Measurements from ENCODE around the gene DOCK10.

Gene DOCK10

DNA sequence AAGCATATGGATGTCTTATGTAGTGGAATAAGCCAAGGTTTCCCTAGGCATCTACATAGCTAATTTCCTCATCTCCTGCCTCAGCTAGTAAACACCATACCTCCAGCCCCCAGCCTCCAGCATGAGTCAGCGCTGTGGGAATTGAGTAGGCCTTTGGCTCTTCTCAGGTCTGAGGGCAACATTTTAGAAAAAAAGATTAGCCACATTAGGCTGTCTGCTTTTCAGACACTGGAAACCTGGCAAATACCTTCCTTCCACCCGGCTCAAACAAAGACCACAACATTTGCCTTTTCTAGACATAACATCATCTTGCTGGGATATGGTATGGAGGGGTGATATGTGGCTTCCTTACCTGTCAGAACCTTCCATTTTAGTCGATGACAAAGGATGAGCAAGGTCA lies 320.0 kb downstream of the DOCK10 start:
- H3K4me3 ChIP-seq (replicated peaks; ENCODE audit: low read depth, low read length): no peak overlapping the region
- TF ChIP-seq, protein P1, sequence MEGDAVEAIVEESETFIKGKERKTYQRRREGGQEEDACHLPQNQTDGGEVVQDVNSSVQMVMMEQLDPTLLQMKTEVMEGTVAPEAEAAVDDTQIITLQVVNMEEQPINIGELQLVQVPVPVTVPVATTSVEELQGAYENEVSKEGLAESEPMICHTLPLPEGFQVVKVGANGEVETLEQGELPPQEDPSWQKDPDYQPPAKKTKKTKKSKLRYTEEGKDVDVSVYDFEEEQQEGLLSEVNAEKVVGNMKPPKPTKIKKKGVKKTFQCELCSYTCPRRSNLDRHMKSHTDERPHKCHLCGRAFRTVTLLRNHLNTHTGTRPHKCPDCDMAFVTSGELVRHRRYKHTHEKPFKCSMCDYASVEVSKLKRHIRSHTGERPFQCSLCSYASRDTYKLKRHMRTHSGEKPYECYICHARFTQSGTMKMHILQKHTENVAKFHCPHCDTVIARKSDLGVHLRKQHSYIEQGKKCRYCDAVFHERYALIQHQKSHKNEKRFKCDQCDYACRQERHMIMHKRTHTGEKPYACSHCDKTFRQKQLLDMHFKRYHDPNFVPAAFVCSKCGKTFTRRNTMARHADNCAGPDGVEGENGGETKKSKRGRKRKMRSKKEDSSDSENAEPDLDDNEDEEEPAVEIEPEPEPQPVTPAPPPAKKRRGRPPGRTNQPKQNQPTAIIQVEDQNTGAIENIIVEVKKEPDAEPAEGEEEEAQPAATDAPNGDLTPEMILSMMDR (IDR thresholded peaks at IDR 0.05; ENCODE audit: low read depth, low read length, missing control alignments): no peak
- no peak for DNase-seq (ENCODE audit: extremely low read depth, low read depth)

DNA sequence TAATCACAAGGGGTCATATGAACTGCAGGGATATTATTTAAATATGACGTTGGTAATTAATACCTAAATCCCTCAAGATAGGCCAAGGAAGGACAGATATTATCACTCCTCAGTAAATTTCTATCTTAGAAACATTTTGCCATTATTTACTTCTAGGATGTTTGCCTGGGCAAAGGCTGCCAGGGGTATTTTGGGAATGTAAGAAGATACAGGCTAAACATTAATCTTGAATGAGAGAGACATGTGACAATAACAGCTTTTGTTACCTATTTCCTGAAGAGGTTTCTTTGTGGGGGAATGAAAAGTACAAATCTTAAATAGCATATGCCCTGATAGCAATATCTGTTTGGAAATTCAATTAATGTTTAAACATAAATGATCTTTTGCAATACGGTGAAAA lies 325.3 kb downstream of the DOCK10 start:
- DNase-seq (ENCODE audit: extremely low read depth, low read depth): no peak
- H3K4me3 ChIP-seq (replicated peaks; ENCODE audit: low read depth, low read length): no peak overlapping the region
- TF ChIP-seq, protein P1 (IDR thresholded peaks at IDR 0.05; ENCODE audit: low read depth, low read length, missing control alignments): no peak

DNA sequence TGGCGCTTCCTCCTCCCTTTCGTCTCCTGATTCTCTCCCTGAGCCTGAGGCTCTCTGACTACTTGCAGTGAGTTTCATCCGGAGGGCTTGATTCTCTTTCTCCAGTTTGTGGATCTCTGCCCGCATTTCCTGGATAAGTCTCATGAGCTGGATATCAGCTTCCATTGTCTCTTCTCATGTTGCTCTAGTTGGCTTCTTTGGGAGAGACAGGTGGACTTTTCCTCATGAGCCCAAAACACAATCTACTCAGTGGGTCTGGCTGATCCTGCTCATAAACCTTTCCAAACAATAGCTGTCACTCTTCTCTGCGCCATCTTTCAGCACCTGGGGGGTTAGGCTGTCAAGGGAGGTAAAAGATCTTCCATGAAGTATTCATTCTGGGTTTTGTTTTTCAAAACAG lies 326.1 kb downstream of the DOCK10 start, which contains the start of gene CCDC195:
TSS of gene CCDC195 (minus strand) at position 165 of the 400 bp plus-strand sequence. CDS start at position 165, 0 bp downstream.
- no peak for DNase-seq (ENCODE audit: extremely low read depth, low read depth)
- TF ChIP-seq, protein P1 (IDR thresholded peaks at IDR 0.05; ENCODE audit: low read depth, low read length, missing control alignments): no peak
- no peak within 1 kb of the TSS for H3K4me3 ChIP-seq (replicated peaks; ENCODE audit: low read depth, low read length)
